SK-N-MC (cell line): ENCODE results near the gene CYP1A1.

Experiments used
- EZH2 ChIP-seq: fragments of 200-600 bp; sonication (generic); IDR thresholded peaks from one replicate; pipeline ENCODE4 v1.6.1; 2017; ENCODE audit warnings: antibody characterized with exemption
- POLR2AphosphoS5 ChIP-seq: IDR thresholded peaks from 2 replicates; pipeline ENCODE4 v1.6.1; 2012; ENCODE audit warnings: mild to moderate bottlenecking, low read depth, low read length, borderline replicate concordance

DNA sequence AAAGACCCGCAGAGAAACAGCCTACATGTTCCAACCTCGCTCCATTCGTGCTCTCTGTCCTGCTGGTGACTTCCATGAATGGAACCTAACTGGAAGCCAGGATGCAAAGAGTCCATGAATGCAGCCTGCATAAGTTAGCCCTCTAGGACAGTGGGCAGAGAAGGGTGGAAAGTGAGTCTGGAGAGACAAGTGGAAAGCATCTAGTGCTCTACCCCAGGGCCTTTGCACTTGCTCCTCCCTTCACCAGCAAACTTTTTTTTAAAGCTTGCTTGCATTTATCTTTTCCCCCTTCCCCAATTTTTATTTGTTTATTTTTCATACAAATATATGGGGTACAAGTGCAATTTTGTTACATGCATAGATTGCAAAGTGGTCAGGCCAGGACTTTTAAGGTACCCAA lies 7.9 kb upstream of the CYP1A1 start:
- no peak for TF ChIP-seq POLR2AphosphoS5
- TF ChIP-seq EZH2 = no peak
